GM06990 (cell line): Measurements from ENCODE around the gene DYRK4.
A peak's percentile ranks its signal among the peaks of the same experiment; 100 is the strongest.

ENCODE experiments used
- DNase-seq: peaks from one replicate; pipeline ENCODE4 v3.0.0-alpha.2; 2011; ENCODE audit not compliant: insufficient read length; ENCODE audit errors: extremely low read depth
- H3K27me3 ChIP-seq: replicated peaks from 2 replicates; pipeline ENCODE4 v1.6.0; 2011; ENCODE audit warnings: low read length; ENCODE audit not compliant: control insufficient read depth, insufficient read depth
- H3K36me3 ChIP-seq: 2 replicates; pipeline ENCODE4 v1.5.1; 2011; ENCODE audit warnings: low read length; ENCODE audit not compliant: control insufficient read depth, insufficient read depth
- H3K4me3 ChIP-seq: replicated peaks from 2 replicates; pipeline ENCODE4 v1.5.1; 2011; ENCODE audit warnings: low read depth, mild to moderate bottlenecking, control low read depth, low read length
- TF ChIP-seq, protein P1 (sequence below): IDR thresholded peaks from 2 replicates; pipeline ENCODE4 v1.5.1; 2011; ENCODE audit warnings: low read length, control low read depth, mild to moderate bottlenecking, inconsistent platforms; ENCODE audit not compliant: insufficient read depth, poor library complexity, severe bottlenecking

Gene DYRK4

DNA sequence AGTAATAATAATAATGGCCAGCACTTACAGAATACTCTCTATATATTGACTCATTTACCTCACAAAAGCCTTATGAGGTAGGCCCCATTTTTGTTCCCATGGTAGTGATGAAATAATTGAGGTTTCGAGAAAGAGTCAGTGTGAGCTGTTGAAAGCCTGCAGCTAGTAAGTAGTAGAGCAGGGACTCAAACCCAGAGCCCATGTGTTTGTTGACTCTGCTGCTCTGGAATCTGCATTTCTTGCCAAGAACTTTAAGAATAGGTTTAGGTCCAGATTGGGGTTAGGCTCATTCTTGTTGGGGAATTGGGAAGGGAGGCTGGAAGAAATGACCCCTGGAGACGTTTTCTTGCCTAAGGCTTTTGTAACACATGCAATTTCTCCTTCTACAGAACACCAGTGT is 27.9 kb downstream of the DYRK4 start:
- DNase-seq: no peak
- TF ChIP-seq, protein P1, sequence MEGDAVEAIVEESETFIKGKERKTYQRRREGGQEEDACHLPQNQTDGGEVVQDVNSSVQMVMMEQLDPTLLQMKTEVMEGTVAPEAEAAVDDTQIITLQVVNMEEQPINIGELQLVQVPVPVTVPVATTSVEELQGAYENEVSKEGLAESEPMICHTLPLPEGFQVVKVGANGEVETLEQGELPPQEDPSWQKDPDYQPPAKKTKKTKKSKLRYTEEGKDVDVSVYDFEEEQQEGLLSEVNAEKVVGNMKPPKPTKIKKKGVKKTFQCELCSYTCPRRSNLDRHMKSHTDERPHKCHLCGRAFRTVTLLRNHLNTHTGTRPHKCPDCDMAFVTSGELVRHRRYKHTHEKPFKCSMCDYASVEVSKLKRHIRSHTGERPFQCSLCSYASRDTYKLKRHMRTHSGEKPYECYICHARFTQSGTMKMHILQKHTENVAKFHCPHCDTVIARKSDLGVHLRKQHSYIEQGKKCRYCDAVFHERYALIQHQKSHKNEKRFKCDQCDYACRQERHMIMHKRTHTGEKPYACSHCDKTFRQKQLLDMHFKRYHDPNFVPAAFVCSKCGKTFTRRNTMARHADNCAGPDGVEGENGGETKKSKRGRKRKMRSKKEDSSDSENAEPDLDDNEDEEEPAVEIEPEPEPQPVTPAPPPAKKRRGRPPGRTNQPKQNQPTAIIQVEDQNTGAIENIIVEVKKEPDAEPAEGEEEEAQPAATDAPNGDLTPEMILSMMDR: no peak
- no peak overlapping the region for H3K4me3 ChIP-seq
- H3K27me3 ChIP-seq: no peaks in the 10 kb centered on the region; the same call in 1 of the 2 replicates
- no peaks in the 10 kb centered on the region for H3K36me3 ChIP-seq

DNA sequence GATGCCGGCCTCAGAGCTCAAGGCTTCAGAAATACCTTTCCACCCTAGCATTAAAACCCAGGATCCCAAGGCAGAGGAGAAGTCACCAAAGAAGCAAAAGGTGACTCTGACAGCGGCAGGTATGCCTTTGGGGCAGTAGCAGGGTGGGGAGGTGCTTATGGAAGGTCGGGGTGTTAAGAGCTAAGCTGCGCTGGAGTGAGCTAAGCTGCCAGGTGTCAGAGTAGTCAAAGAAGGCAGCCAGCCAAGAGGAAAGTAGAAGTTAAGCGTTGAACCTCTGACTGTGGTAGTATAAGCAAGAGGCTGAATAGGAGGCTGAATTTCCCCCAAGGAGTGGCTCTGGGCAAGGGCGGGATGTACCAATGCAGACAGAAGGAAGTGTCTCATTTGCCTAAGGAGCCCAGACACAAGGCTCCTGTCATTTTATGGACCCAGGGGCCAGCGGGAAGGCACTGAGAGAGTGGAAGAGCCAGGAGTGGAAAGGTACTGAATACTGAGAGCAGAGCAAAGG is 29.2 kb downstream of the DYRK4 start:
- DNase-seq: no peak
- no peaks in the 10 kb centered on the region for H3K36me3 ChIP-seq
- no peaks in the 10 kb centered on the region; the same call in 1 of the 2 replicates for H3K27me3 ChIP-seq
- H3K4me3 ChIP-seq: no peak overlapping the region
- TF ChIP-seq, protein P1: no peak

DNA sequence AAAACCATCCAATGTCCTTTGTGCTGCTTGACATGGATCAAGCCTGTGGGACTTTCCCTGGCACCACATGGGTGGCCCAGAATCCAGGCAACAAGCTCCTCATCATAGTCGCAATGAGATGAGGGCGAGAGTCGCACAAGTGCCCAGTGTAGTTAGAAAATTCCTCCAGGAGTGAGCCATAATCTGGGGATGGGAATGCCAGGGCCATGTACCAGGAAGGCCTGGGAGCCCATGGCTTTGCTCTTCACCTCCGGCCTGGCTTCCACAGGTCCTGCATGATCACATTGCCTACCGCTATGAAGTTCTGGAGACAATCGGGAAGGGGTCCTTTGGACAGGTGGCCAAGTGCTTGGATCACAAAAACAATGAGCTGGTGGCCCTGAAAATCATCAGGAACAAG is 33.9 kb downstream of the DYRK4 start:
- H3K36me3 ChIP-seq: no peaks in the 10 kb centered on the region
- H3K27me3 ChIP-seq: no peaks in the 10 kb centered on the region
- TF ChIP-seq, protein P1: no peak
- no peak overlapping the region for H3K4me3 ChIP-seq
- no peak for DNase-seq

DNA sequence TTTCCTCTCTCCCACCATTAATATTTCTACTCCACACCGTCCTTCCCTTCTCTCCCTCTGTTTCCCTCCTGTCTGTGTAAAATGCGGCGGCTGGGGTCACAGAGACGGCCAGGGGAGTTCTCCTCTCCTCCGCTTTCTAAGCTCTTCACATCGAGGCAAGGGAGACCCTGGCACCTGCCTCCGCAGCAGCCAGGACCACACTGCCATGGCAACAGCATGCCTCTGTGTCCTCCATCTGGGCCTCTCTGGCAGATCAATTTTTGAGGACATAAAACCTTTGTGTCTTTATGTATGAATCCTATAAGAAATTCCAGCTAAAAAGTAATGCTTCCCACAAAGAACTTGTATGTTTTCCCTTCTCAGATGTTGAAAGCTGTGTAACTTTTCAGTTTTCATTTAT is 41.4 kb downstream of the DYRK4 start:
- Histone ChIP-seq H3K36me3 (no peaks in the 10 kb centered on the region), H3K4me3 (no peak overlapping the region), H3K27me3 (no peaks in the 10 kb centered on the region)
- no peak for DNase-seq
- TF ChIP-seq, protein P1: no peak

DNA sequence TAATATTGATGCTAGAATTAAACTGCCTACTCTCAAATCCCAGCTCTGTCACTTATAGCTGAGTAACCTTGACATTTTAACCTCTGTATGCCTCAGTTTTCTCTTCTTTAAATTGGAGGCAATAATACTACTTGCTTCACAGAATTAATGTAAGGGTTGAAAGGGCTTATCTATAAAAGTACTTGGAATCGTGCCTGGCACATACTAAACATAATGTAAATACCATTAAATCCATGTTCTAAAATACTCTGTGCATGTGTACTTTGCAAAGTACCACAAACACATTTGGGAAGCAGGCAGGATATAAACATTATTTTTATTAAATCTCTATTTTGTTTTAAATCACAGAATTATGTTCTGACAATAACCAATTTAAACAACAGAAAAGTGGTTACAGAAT is 41.9 kb downstream of the DYRK4 start:
- Histone ChIP-seq H3K36me3 (no peaks in the 10 kb centered on the region), H3K4me3 (no peak overlapping the region), H3K27me3 (no peaks in the 10 kb centered on the region)
- no peak for DNase-seq
- TF ChIP-seq, protein P1: no peak

DNA sequence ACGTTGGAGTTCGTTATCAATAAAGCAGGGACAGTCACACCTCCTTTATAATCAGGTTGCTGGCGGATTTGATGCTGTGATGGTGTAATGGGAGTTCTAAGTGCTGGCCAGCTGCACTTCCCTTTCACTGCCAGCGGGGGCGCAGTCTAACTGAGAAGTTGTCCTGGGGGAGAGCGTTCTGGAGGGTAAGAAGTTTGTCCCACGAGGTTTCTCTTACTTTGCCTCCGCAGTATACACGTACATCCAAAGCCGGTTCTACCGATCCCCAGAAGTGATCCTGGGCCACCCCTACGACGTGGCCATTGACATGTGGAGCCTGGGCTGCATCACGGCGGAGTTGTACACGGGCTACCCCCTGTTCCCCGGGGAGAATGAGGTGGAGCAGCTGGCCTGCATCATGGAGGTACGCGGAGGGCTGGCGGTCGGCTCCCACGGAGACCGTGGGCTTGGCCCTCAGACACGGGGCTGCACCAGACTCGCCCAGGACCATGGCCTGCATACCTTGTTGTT is 42.7 kb downstream of the DYRK4 start:
- DNase-seq: peak; percentile 83
- H3K4me3 ChIP-seq: peak overlapping the region; percentile 96
- TF ChIP-seq, protein P1: peak; percentile 98
- no peaks in the 10 kb centered on the region for H3K27me3 ChIP-seq
- H3K36me3 ChIP-seq: no peaks in the 10 kb centered on the region
